GM15510 (cell line): Measurements from ENCODE around the gene TRPM3.

Experiments used
- POLR2A ChIP-seq: IDR thresholded peaks from 3 replicates; pipeline ENCODE4 v1.6.1; 2011; ENCODE audit warnings: borderline replicate concordance; ENCODE audit not compliant: insufficient read length; ENCODE audit errors: extremely low read depth

TRPM3 gene

GRCh38 chr9:70480405-70480980, 640.9 kb downstream of the TRPM3 start:
- TF ChIP-seq POLR2A, result no peak

GRCh38 chr9:70479880-70480291, 641.5 kb downstream of the TRPM3 start:
- no peak for TF ChIP-seq POLR2A
